Activated CD8-positive, alpha-beta T cell treated with anti-CD3 and anti-CD28 coated beads for 36 hours (primary cell): Measurements from ENCODE around the gene PRKG1. TPM values are rescaled to one million over a fixed set of nuclear protein-coding genes. Genes with fewer than 3 reads are reported as not detected.

Source experiments
- ATAC-seq: fragments of 200-7000 bp; cut with Tn5 transposase; one replicate; pipeline ENCODE4 v1.10.0; 2021; ENCODE audit warnings: mild to moderate bottlenecking, moderate library complexity
- CTCF ChIA-PET: fragments of 350-600 bp; sonication (Branson Sonifier 250); formaldehyde crosslinking; loops from one replicate; lab custom pipeline; 2021; ENCODE audit warnings: antibody characterized with exemption; lab: Charles Lee
- POLR2A ChIA-PET: fragments of 350-600 bp; sonication (Branson Sonifier 250); formaldehyde crosslinking; loops from one replicate; lab custom pipeline; 2021; ENCODE audit warnings: antibody characterized with exemption; lab: Charles Lee
- DNase-seq: peaks from one replicate; pipeline ENCODE4 v3.0.0-alpha.2; 2020
- H3K27ac Mint-ChIP-seq: one replicate; pipeline ENCODE4 v1.8.0; 2021; ENCODE audit warnings: mild to moderate bottlenecking, mixed read lengths
- H3K27me3 Mint-ChIP-seq: one replicate; pipeline ENCODE4 v1.8.0; 2021; ENCODE audit warnings: mixed read lengths
- H3K36me3 Mint-ChIP-seq: one replicate; pipeline ENCODE4 v1.8.0; 2021; ENCODE audit warnings: low read depth, mixed read lengths
- H3K4me1 Mint-ChIP-seq: one replicate; pipeline ENCODE4 v1.8.0; 2021; ENCODE audit warnings: low read depth, mixed read lengths
- H3K4me3 Mint-ChIP-seq: one replicate; pipeline ENCODE4 v1.8.0; 2021; ENCODE audit warnings: mild to moderate bottlenecking, moderate library complexity, mixed read lengths
- H3K9me3 Mint-ChIP-seq: one replicate; pipeline ENCODE4 v1.8.0; 2021; ENCODE audit warnings: mixed read lengths
- CTCF ChIP-seq: fragments of 200-600 bp; IDR thresholded peaks from one replicate; pipeline ENCODE4 v1.8.0; 2022; ENCODE audit warnings: antibody characterized with exemption, mild to moderate bottlenecking
- intact Hi-C: fragments of 100-400 bp; cut with micrococcal nuclease; formaldehyde crosslinking; loops from one replicate; pipeline ENCODE4 v1.10.0; 2022
- total RNA-seq, 2 experiments: library from RNA; stranded (reverse); gene quantifications; one replicate each; pipeline ENCODE4 v1.2.3, GENCODE V29; 2021

The PRKG1 gene
- total RNA-seq, 2 experiments from 2014 or later: not detected

DNA sequence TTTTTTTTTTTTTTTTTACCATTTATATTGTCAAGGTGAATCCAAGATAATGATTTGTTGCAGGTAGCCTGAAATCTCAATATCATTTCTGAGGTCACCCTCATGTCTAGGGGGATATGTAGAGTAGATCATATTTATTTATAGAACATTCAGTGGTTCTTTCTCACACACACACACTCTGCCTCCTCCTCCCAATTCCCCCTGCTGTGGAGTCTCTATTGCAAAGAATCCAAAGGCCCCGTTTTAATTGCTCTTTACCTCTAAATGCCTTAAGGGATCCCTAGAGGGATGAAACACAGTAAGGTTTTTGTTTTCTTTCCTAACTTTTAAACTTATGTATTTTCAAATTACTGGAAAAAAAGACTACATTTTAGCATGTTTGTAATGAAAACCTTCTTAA is 170.0 kb downstream of the PRKG1 start:
- Mint-ChIP-seq H3K9me3 (no peaks in the 10 kb centered on the region), H3K36me3 (no peaks in the 10 kb centered on the region), H3K27ac (no peak overlapping the region), H3K27me3 (no peaks in the 10 kb centered on the region), H3K4me3 (no peak overlapping the region), H3K4me1 (no peaks in the 10 kb centered on the region)
- CTCF ChIA-PET: no interaction called here
- POLR2A ChIA-PET: no interaction called here
- TF ChIP-seq CTCF: no peak
- DNase-seq (no peak), ATAC-seq (no peak)
- intact Hi-C loops: no loop called here

DNA sequence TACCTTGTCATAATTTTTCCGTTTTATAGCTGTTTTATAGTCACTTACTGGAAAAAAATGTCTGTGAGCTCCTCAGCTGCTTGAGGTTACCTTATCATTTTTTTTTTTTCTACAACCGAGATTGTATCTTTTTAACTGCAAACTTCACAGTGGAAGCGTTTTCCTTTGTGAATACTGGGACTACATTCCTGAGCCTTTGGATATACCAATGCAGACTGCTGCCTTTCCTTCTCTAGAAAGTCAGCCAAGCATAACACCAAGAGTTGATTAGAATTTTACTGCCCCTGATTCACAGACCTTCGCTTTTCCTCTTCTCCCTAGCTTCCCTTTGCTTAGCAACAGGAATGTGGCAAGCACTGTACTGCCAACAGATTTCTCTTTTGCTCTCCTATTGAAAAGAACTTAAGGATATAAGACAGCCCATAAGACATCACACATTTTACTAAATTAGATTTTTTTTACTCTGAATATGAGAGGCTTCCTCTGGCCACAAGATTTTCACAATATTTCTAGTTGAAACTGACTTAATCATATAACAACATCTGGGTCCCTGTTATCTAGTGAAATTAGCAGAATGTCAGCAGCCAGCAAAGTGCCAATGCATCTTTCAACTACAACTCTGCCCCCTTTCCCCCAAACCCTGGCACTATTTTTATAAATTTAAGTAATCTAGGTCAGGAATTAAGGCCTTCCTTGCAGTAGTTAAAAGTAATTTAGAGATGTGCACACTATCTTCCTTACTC is 170.6 kb downstream of the PRKG1 start:
- POLR2A ChIA-PET: no interaction called here
- Mint-ChIP-seq H3K4me3 (no peak overlapping the region), H3K27ac (no peak overlapping the region), H3K4me1 (no peaks in the 10 kb centered on the region), H3K9me3 (no peaks in the 10 kb centered on the region), H3K36me3 (no peaks in the 10 kb centered on the region), H3K27me3 (no peaks in the 10 kb centered on the region)
- CTCF ChIA-PET: no interaction called here
- no peak for TF ChIP-seq CTCF
- ATAC-seq: no peak
- intact Hi-C loops: no loop called here
- DNase-seq: no peak

GRCh38 chr10:51246156-51246555 is 171.9 kb downstream of the PRKG1 start:
- no peak for ATAC-seq
- Mint-ChIP-seq H3K36me3 (no peaks in the 10 kb centered on the region), H3K4me3 (no peak overlapping the region), H3K4me1 (no peaks in the 10 kb centered on the region), H3K27ac (no peak overlapping the region), H3K9me3 (no peaks in the 10 kb centered on the region), H3K27me3 (no peaks in the 10 kb centered on the region)
- DNase-seq: no peak
- intact Hi-C loops: no loop called here
- TF ChIP-seq CTCF: no peak
- CTCF ChIA-PET: no interaction called here
- POLR2A ChIA-PET: no interaction called here

GRCh38 chr10:51250278-51250920 is 176.1 kb downstream of the PRKG1 start:
- intact Hi-C loops: no loop called here
- Mint-ChIP-seq H3K27ac (no peak overlapping the region), H3K9me3 (no peaks in the 10 kb centered on the region), H3K36me3 (no peaks in the 10 kb centered on the region), H3K4me1 (no peaks in the 10 kb centered on the region), H3K27me3 (no peaks in the 10 kb centered on the region), H3K4me3 (no peak overlapping the region)
- ChIA-PET POLR2A (no interaction called here), CTCF (no interaction called here)
- TF ChIP-seq CTCF: no peak
- ATAC-seq (no peak), DNase-seq (no peak)

GRCh38 chr10:51251110-51251509 is 176.8 kb downstream of the PRKG1 start:
- H3K9me3 Mint-ChIP-seq: no peaks in the 10 kb centered on the region
- ChIA-PET CTCF (no interaction called here), POLR2A (no interaction called here)
- no peak for DNase-seq
- ATAC-seq: no peak
- no peak for TF ChIP-seq CTCF
- intact Hi-C loops: no loop called here
- no peaks in the 10 kb centered on the region for H3K36me3 Mint-ChIP-seq
- no peaks in the 10 kb centered on the region for H3K4me1 Mint-ChIP-seq
- no peak overlapping the region for H3K4me3 Mint-ChIP-seq
- no peaks in the 10 kb centered on the region for H3K27me3 Mint-ChIP-seq
- no peak overlapping the region for H3K27ac Mint-ChIP-seq
